Stomach (tissue), 9 donors: ENCODE results near the gene FRYL. TPM values are rescaled to one million over a fixed set of nuclear protein-coding genes. Genes with fewer than 3 reads are reported as not detected.
"Not testable (repeated sequence)": the region's sequence is repeated elsewhere in the genome, so short reads cannot be mapped to it uniquely, and the experiment has no call there.

ENCODE experiments used
- DNase-seq, 2 donors: peaks; one replicate each; pipeline versions ENCODE4 v3.0.0 to v3.0.0-alpha.2; 2013 to 2019
- H3K27ac ChIP-seq, 5 donors: fragments of 200-600 bp in 4 of 5; sonication (generic) in 4 of 5; one replicate each; pipeline ENCODE4 v1.5.1; 2013 to 2019; ENCODE audit warnings: mild to moderate bottlenecking in 1 of 5, moderate library complexity in 1 of 5
- H3K27me3 ChIP-seq, 3 donors: fragments of 200-600 bp; sonication (generic); one replicate each; pipeline ENCODE4 v1.5.1; 2017 to 2019; ENCODE audit warnings: mixed run types in 1 of 3
- H3K36me3 ChIP-seq, 4 donors: fragments of 200-600 bp; sonication (generic); 1 replicate in 3 of 4; 2 replicates in 1 of 4; pipeline ENCODE4 v1.5.1; 2016 to 2019
- H3K4me1 ChIP-seq, 4 donors: fragments of 200-600 bp; sonication (generic); one replicate each; pipeline ENCODE4 v1.5.1; 2016 to 2019
- H3K4me3 ChIP-seq, 4 donors: fragments of 200-600 bp; sonication (generic) in 3 of 4; one replicate each; pipeline ENCODE4 v1.5.1; 2016 to 2019; ENCODE audit warnings: mild to moderate bottlenecking in 1 of 4
- H3K9me3 ChIP-seq, 4 donors: fragments of 200-600 bp; sonication (generic); one replicate each; pipeline ENCODE4 v1.5.1; 2016 to 2019
- CTCF ChIP-seq, 7 experiments: fragments of 450-650 bp in 4 of 7; fragments of 200-600 bp in 3 of 7; sonication (generic) in 3 of 7; IDR thresholded peaks; one replicate each; pipeline ENCODE4 v1.5.1; 2016 to 2019; ENCODE audit warnings: antibody characterized with exemption in 7 of 7, control low read depth in 2 of 7, mild to moderate bottlenecking in 1 of 7
- EP300 ChIP-seq: sonication (generic); formaldehyde crosslinking; IDR thresholded peaks from one replicate; pipeline ENCODE4 v1.6.1; 2017; ENCODE audit warnings: antibody characterized with exemption
- POLR2A ChIP-seq, 4 donors: fragments of 450-650 bp; IDR thresholded peaks; one replicate each; pipeline ENCODE4 v1.6.1; 2016; ENCODE audit warnings: antibody characterized with exemption in 4 of 4, control low read depth in 2 of 4, mild to moderate bottlenecking in 1 of 4, moderate library complexity in 1 of 4
- POLR2AphosphoS5 ChIP-seq, 3 donors: sonication (generic); formaldehyde crosslinking; IDR thresholded peaks; one replicate each; pipeline ENCODE4 v1.6.1; 2016; ENCODE audit warnings: antibody characterized with exemption in 3 of 3
- WGBS, 5 donors: extraction: QIAGEN DNeasy Blood & Tissue Kit in 3 of 5; methylation state at CpG; one replicate each; pipeline versions ENCODE4 v1.1.5 to v1.1.7; 2013 to 2018; 5-methylcytosine and 5-hydroxymethylcytosine counted together
- intact Hi-C: fragments of 100-400 bp; cut with DNase I; formaldehyde crosslinking; loops from one replicate; pipeline ENCODE4 v1.15.1; 2023; ENCODE audit warnings: low total_unique reads
- polyA plus RNA-seq, 3 donors: library from polyadenylated mRNA; stranded (reverse); fragments of 200-250 nt; gene quantifications; one replicate each; pipeline ENCODE4 v1.2.3, GENCODE V29; 2013
- total RNA-seq, 5 donors: library from RNA; depleted of rRNA; stranded (reverse); fragments of >200 nt; gene quantifications; one replicate each; pipeline versions ENCODE4 v1.1.0 to v1.2.3, GENCODE V29; 2014 to 2016
- donor health status: healthy with polysubstance abuse.
- donor health status: Bipolar disorder and iron deficiency.
- donor health status: healthy.

Gene FRYL
- total and polyA plus RNA-seq, 8 donors: 6.4 to 697 (median 67.0) TPM

- TF ChIP-seq EP300: no peak
- no peak for TF ChIP-seq POLR2AphosphoS5 (IDR thresholded peaks at IDR 0.05)
- no peak for TF ChIP-seq POLR2A (IDR thresholded peaks at IDR 0.05)
- TF ChIP-seq CTCF (IDR thresholded peaks at IDR 0.05): no peak
- H3K36me3 ChIP-seq: peaks cover 0 to 14% (median 12%) of the 10 kb centered on the region in 4 donors
- no peaks in the 10 kb centered on the region for H3K27me3 ChIP-seq
- intact Hi-C loops: no loop called here
- peaks cover 3 to 19% (median 11%) of the 10 kb centered on the region in 4 donors for H3K4me1 ChIP-seq
- no peak overlapping the region for H3K4me3 ChIP-seq
- 82 to 91% (median 91%) methylated on average over 4 of the region's 4 CpGs for WGBS, 5 donors
- H3K27ac ChIP-seq: no peak overlapping the region
- no peak for DNase-seq
- no peaks in the 10 kb centered on the region for H3K9me3 ChIP-seq
Measured at GRCh38 chr4:48704091-48704802, 75.8 kb downstream of the FRYL start.

GRCh38 chr4:48699475-48699874 lies 80.6 kb downstream of the FRYL start:
- TF ChIP-seq POLR2A (IDR thresholded peaks at IDR 0.05) (no peak), CTCF (IDR thresholded peaks at IDR 0.05) (no peak), EP300 (no peak), POLR2AphosphoS5 (IDR thresholded peaks at IDR 0.05) (no peak)
- no peaks in the 10 kb centered on the region for H3K9me3 ChIP-seq
- intact Hi-C loops: no loop called here
- no peaks in the 10 kb centered on the region for H3K27me3 ChIP-seq
- peak in 1 of 2 donors; percentile 55 for DNase-seq
- H3K4me3 ChIP-seq: no peak overlapping the region
- no peak overlapping the region for H3K27ac ChIP-seq
- peaks cover 14 to 39% (median 27%) of the 10 kb centered on the region in 4 donors for H3K4me1 ChIP-seq
- H3K36me3 ChIP-seq: no peaks in the 10 kb centered on the region
- 28 to 53% (median 40%) methylated on average over 1 of the region's 1 CpG for WGBS, 5 donors

GRCh38 chr4:48698029-48698971 lies 81.8 kb downstream of the FRYL start:
- no peak for TF ChIP-seq CTCF (IDR thresholded peaks at IDR 0.05)
- TF ChIP-seq POLR2AphosphoS5 (IDR thresholded peaks at IDR 0.05): peak in 2 of 3 donors; percentile 26 to 57
- DNase-seq: peak; percentile 69 to 75
- intact Hi-C loops: no loop called here
- no peaks in the 10 kb centered on the region for H3K27me3 ChIP-seq
- H3K27ac ChIP-seq: peak overlapping the region in 1 of 5 donors; percentile 31
- no peaks in the 10 kb centered on the region for H3K9me3 ChIP-seq
- peaks cover 14 to 39% (median 27%) of the 10 kb centered on the region in 4 donors for H3K4me1 ChIP-seq
- 45 to 58% (median 46%) methylated on average over 5 of the region's 5 CpGs for WGBS, 5 donors
- H3K36me3 ChIP-seq: no peaks in the 10 kb centered on the region
- no peak overlapping the region for H3K4me3 ChIP-seq

GRCh38 chr4:48697516-48697915 lies 82.6 kb downstream of the FRYL start:
- H3K36me3 ChIP-seq, H3K27me3 ChIP-seq, H3K4me3 ChIP-seq, H3K9me3 ChIP-seq, DNase-seq, intact Hi-C loops: not testable (repeated sequence)
- H3K27ac ChIP-seq: peak overlapping the region in 1 of 5 donors; percentile 31
- 94 to 99% (median 98%) methylated on average over 6 of the region's 6 CpGs for WGBS, 5 donors
- peaks cover 14 to 44% (median 30%) of the 10 kb centered on the region in 4 donors for H3K4me1 ChIP-seq
